HG03103 (cell line): Measurements from ENCODE around the gene LRP1.

ENCODE experiments used
- ATAC-seq: cut with Tn5 transposase; IDR thresholded peaks from one replicate; pipeline ENCODE4 v1.9.1; 2021; ENCODE audit warnings: low read depth; ENCODE audit not compliant: unreplicated experiment

The LRP1 gene

GRCh38 chr12:57169046-57169795 is 40.9 kb downstream of the LRP1 start:
- no peak for ATAC-seq

- no peak for ATAC-seq
Measured at GRCh38 chr12:57169969-57170368, 41.7 kb downstream of the LRP1 start.

DNA sequence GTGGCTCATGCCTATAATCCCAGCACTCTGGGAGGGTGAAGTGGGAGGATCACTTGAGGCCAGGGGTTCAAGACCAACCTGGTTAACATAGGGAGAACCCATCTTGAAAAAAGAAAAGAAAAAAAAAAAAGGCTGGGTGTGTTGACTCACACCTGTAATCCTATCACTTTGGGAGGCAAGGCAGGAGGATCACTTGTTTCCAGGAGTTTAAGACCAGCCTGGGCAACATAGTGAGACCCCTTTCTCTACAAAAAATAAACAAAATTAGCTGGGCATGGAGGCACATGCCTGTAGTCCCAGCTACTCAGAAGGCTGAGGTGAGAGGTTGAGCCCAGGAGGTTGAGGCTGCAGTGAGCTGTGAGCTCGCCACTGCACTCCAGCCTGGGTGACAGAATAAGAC is 42.1 kb downstream of the LRP1 start:
- no peak for ATAC-seq

- ATAC-seq = no peak
Measured at GRCh38 chr12:57170927-57171326, 42.6 kb downstream of the LRP1 start.

DNA sequence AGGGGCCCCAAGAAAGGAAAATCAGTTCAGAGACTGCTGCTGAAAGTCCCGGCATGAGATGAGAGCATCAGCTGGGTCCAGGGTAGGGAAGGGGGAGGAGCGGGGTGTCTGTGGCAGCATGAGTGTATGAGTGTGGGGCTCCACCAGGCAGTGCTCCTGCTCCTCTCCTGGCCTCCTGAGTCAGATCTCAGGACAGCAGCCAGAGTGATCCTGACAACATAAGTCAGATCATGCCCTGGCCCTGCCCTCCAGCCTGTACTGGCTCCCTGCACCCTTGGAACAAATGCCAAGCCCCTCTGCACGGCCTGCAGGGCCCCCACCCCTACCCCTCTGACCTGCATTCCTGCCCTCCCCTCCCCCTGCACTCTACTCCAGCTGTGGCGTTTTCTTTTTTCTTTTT is 43.4 kb downstream of the LRP1 start:
- ATAC-seq = no peak

DNA sequence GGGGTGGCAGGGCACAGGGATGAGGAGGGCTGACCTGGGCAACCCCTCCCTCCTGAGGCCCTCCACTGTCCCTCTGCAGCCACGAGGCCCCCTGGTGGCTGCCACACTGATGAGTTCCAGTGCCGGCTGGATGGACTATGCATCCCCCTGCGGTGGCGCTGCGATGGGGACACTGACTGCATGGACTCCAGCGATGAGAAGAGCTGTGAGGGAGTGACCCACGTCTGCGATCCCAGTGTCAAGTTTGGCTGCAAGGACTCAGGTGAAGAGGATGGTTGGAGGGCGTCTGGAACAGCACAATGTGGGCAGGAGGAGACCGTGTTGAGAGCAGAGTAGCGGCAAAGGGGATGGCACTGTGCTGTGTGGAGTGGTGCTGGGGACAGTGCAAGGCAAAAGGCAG is 44.8 kb downstream of the LRP1 start:
- no peak for ATAC-seq

GRCh38 chr12:57173683-57174082 is 45.4 kb downstream of the LRP1 start:
- ATAC-seq = no peak

GRCh38 chr12:57175428-57176138 is 47.3 kb downstream of the LRP1 start:
- no peak for ATAC-seq

GRCh38 chr12:57176139-57176477 is 47.8 kb downstream of the LRP1 start:
- ATAC-seq = no peak

- ATAC-seq = no peak
Measured at GRCh38 chr12:57176846-57177245, 48.6 kb downstream of the LRP1 start.

- no peak for ATAC-seq
Measured at GRCh38 chr12:57177354-57177753, 49.1 kb downstream of the LRP1 start.

DNA sequence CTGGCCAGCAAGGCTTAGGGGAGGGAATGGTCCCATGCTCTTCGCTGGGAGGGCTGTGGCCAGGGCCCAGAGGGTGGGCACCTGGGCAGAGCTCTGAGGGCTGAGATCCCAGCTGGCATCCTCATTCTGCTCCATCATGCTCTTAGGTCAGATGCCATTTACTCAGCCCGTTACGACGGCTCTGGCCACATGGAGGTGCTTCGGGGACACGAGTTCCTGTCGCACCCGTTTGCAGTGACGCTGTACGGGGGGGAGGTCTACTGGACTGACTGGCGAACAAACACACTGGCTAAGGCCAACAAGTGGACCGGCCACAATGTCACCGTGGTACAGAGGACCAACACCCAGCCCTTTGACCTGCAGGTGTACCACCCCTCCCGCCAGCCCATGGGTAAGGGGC is 49.9 kb downstream of the LRP1 start:
- no peak for ATAC-seq

- no peak for ATAC-seq
Measured at GRCh38 chr12:57179331-57180086, 51.2 kb downstream of the LRP1 start.

DNA sequence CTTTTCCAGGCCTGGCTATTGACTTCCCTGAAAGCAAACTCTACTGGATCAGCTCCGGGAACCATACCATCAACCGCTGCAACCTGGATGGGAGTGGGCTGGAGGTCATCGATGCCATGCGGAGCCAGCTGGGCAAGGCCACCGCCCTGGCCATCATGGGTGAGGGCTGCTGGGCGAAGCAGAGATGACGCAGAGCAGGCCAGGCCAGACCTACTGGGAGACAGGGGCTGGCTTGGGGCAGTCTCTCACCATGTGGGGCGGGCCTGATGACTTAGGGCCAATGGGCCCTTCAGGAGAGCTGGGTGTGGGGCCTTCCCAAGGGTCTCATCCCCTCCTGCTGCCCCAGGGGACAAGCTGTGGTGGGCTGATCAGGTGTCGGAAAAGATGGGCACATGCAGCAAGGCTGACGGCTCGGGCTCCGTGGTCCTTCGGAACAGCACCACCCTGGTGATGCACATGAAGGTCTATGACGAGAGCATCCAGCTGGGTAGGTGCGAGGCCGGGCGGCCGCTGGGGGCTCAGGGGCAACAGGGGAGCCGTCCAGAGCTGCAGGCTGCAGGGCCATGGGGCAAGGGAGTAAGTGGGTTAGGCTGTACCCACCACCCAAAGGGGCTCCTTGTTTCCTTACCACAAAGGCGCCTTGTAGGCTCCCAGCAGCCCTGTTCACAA is 52.2 kb downstream of the LRP1 start:
- ATAC-seq = no peak

DNA sequence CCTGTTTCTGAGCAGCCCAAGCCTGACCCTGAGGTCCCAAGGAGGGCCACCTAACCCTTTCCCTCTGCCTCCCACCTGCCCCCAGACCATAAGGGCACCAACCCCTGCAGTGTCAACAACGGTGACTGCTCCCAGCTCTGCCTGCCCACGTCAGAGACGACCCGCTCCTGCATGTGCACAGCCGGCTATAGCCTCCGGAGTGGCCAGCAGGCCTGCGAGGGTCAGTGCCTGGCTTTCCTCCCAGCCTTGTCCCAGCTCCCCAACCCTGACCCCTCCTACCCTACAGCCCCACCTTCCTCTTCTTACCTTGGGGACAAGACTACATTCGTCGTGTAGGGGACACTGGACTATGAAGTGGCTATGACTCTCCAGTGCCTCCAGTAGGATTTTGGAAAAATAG is 52.8 kb downstream of the LRP1 start:
- no peak for ATAC-seq

DNA sequence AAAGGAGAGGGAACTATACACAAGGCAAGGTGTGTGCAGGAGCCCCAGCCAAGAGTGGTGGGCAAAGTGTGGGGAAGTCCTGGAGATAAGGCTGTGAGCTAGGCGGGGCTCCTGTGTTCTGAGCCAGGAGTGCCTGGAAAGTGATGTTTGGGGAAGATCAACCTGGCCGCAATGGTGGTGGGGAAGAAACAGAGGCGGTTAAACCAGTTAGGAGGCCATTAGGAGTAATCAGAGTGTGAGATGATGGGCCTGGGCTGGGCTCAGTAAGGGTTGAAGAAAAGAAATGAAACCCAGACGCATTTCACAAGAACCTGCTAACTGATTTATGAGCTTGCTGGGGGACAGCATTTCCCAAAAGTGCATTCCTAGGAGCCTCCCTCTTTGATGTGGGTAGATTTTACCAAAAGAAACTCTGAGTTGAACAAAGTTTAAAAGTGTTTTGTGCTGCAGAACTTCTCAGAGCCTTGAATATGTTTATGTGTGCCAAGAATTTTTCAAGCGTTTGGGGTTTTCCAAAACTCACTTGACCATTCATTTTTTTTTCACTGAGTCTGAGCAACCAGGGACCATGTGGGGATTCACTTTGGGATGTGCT is 53.4 kb downstream of the LRP1 start:
- ATAC-seq = no peak

DNA sequence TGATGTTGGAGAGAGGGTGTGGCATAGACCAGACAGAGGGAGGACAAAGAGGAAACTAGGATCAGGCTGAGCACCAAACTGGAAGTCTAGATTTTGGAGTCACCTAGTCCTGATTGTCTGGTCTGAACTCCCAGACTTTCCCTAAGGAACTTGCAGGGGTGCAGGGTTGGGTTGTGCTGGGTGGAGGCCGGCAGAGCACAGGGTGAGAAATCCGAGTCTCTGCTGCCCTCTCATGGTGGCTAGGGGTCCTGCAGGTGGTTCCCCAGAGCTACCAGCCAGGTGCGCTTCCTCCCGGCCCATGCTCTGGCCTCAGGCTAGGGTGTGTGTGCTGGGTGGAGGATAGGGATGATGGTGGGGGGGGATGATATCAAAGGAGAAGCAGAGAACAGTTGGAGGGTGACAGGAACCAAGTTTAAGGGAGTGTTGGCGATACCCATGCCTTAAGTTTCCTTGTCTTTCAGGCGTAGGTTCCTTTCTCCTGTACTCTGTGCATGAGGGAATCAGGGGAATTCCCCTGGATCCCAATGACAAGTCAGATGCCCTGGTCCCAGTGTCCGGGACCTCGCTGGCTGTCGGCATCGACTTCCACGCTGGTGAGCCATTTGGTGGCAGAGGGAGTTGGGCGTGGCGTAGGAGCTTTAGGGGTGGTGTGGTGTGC is 54.8 kb downstream of the LRP1 start:
- peak; percentile 79 for ATAC-seq

GRCh38 chr12:57183939-57184725 is 55.8 kb downstream of the LRP1 start:
- ATAC-seq = no peak

- no peak for ATAC-seq
Measured at GRCh38 chr12:57185403-57185802, 57.1 kb downstream of the LRP1 start.
